Cortex of kidney (tissue), 1 donor: ENCODE measurements around the gene IGSF9B.

Experiments
- DNase-seq: peaks from one replicate; lab custom pipeline; 2025; lab: John Stamatoyannopoulos, UW

The IGSF9B gene

GRCh38 chr11:133955945-133956421, 785 bp downstream of the IGSF9B start:
- DNase-seq: no peak

DNA sequence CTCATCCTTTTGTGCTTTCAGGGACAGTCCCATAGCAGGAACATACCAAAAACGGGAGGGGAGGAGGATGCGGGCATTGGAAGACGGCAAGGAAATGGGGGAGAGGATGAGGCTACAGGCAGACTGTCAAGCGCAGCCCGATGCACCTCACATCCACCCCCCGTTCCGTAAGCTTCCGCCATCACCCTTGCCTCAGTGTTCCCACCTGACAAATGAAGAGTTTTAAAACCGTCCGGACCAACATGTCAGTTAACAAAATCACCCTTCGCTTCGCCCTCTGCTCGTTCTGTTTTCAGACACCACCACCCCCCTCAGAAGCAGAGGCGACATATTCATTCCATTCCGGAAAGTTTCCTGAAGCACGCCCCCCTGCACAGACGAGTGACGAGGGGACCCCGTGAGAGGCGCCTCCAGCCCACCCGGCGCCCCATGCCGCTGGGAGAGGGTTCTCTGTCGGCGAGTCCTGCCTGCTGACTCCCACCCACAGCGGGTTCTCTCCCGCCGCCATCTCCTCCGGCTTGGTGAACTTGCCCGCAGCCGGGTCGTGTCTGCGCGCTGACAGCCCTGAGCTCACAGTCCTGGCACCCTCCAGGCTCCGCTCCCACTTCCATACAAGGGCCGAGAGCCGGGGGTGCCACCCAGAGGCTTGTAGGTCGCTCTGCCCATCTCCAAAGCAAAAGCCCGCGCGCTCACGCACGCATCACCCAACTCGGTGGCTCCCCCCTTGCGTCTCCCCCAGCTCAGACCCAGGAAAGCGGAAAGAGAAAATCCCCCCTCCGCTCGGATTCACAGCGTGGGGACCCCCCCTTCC, 1.5 kb downstream of the IGSF9B start:
- no peak for DNase-seq

- no peak for DNase-seq
Measured at GRCh38 chr11:133953999-133954398, 2.8 kb downstream of the IGSF9B start.

DNA sequence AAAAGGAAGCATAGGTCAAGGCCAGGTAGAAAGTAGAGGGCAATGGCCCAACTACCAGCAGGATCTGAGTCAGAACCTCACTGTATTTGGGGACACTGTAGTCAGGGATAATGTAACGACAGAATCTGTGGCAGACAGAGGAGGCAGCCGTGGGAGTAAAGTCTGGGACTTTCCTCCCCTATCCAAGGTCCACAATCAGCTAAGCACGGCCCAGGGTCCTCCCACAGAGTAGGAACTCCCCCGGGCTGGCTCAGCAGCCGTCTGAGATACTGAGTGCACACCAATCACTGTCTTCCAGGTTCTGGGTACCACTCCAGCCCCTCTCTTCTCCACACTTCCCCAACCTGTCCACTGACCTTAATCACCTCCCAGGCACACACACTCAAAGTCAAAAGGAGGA, 3.2 kb downstream of the IGSF9B start:
- DNase-seq: no peak

DNA sequence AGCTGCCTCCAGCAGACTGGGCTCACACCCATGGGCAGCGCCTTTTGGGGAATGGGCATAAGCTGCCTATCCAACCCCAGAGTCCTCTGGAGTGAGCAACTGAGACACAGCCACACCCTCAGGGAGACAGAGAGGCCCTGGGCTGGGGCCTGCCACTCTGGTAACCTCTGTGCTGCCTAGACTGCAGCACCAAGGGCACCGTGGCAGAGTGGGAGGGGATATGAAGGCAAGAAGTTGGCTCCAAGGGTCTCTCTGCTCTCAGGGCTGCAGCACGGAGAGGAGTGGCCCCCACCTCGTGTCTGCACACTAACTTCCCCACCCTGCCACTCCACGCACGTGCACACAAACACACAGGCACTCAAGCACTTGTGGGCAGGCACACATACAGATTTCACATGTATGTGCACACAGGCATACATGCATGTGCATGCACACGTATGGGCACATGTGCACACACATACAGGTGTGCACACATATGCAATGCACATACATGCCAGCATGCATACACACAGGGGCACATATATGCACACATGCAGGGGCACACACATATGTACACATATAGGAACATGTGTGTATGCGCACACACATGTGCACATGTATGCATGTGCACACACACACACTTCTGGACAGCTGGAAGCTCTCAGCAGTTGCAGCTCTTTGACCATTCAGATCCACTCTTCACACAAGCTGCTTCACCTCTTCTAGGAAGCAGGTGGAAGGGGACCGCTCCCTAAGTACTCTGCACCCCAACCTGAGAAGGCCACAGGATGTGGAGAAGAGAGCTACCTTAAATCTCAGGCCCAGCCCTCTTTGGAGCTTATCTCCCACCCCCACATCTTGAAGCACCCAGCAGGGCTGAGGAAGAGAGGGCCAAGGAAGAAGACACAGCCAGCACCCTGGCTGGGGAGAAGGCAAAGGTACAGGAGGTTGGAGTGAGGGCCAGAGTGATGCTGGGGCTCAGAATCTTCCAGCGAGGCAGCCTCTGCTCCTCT, 4.3 kb downstream of the IGSF9B start:
- DNase-seq: no peak

- no peak for DNase-seq
Measured at GRCh38 chr11:133951327-133952198, 5.2 kb downstream of the IGSF9B start.

- no peak for DNase-seq
Measured at GRCh38 chr11:133950874-133951326, 5.9 kb downstream of the IGSF9B start.

DNA sequence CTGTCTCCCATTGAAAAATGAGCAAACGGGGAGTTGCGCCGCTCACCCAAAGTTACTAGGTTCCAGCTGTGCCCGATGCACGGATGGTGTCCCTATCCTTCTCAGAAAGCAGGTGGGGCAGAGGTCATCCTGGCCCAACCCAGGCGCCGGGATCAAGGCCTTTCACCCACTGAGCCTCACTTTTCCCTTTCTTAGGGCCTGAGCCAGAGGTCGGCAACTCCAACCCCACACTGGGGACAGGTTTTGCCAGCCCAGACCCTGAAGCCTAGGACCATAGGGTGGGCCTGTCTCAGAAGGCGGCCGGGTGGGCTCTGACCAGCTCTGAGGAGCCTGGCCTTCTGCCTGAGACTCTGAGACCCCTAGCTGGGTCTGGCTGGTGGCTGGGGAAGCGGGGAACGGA, 6.3 kb downstream of the IGSF9B start:
- DNase-seq: no peak

DNA sequence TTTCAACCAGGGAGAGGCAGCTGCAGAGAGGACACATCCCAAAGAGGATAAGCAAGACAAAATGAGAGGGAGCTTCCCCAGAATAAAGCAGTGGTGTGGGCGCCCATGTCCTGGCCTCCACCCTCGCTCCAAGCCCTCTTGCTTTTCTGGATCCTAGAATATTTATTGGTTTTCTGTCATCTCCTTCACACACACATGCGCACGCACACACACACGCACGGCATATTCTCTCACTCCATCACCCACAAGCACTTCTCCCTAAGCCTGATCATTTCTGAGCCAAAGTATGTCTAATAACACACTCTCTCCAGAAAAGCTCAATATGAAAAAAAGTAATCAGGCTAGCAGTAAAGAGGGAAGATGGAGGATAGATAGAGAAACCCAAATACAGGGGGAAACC, 7.6 kb downstream of the IGSF9B start:
- DNase-seq: no peak

DNA sequence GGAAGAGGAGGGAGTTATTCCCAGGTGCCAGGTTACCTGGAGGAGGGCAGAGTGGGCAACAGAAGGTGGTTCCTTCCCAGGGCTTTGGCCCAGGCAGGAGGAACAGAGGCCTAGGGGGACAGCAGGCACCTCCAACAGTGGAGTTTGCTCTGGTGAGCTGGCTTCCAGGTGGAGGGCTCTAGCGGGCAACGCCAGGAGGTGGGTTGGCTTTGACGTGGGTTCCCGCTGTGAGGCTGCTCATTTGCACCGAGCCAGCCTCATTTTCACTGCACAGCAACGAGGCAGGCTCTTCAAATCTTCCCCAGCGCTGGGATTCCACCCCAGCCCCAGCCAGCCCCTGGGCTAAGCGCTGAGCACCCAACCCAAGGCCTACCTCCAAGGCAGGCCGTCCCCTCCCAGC, 8.1 kb downstream of the IGSF9B start:
- no peak for DNase-seq

GRCh38 chr11:133947321-133947756, 9.4 kb downstream of the IGSF9B start:
- DNase-seq: no peak

GRCh38 chr11:133946541-133947318, 10.0 kb downstream of the IGSF9B start:
- no peak for DNase-seq

DNA sequence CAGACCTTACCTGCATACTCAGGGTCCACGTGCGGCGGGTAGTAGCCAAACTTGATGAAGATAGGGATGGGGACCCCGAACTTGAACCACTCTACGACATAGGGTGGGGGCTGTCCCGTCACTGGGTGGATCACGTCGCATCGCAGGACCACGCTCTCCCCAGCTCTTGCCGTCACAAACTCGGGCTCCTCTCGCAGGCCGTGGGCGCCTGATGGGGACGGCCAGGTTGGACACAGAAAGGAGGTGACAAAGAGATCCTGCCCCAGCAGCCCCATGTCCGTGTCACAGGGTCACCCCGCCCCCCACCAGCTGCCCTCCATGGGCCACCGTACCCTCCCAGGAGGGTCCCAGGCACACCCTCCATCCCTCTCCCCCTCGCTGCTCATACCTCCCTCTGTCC, 10.7 kb downstream of the IGSF9B start:
- DNase-seq: no peak

DNA sequence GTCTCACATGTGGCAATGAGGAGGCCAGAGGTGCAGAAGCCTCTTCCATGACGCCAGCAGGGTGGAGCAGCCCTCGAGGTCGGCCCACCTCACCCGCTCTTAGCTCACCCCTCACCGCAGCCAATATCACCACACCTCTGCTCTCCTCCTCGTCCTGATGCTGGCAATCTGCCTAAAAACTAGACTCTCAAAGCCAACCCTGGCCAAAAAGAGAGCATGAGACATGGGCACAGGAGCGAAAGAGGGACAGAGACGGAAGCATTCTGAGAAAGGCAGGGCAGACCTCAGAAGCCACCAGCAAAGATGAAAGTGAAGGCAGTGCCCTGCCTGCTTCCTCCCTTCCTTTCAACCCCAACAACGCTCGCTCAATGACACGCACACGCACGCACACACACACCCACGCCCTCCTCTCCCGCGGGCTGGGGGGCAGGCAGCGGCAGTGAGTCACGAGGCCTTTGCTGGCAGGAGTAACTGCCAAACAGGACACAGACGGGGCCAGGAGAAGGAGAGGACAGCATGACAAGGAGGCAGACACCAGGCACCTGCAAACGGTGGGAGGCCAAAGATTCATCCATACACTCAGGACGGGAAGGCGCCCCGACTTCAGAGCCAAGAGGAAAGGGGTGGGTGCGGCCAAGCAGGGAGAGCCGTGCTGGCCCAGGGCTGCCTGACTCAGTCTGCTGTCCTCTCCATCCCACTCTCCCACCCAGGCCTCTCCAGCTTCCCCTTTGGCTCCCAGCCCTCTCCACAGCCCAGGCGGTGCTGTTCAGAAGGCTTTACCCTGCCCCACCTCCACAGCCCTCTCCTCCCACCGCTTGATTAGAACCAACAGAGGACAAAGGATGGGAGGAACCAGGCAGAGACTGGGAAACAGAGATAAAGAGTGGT, 11.4 kb downstream of the IGSF9B start:
- DNase-seq: no peak

- DNase-seq: no peak
Measured at GRCh38 chr11:133943950-133944698, 12.6 kb downstream of the IGSF9B start.

- DNase-seq: no peak
Measured at GRCh38 chr11:133942577-133942976, 14.2 kb downstream of the IGSF9B start.

DNA sequence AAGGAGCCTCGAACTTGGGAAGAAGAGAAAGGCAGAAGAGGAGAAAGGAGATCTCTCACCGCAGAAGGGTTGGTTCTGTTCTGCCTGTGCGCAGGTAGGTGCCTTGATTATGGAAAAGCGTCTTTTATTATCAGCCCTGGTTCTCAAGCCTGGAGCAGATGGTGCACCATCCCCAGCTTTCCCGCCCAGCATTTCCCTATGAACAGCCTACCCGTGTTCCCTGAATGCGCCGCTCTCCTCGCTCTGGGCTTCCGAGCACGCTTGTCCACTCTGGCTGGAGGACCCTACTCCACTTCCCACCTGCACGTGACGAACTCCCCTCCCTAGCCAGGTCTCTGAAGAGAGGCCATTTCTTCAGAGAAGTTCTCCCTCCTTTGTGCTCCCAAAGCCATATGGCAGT, 15.2 kb downstream of the IGSF9B start:
- no peak for DNase-seq

GRCh38 chr11:133940034-133940433, 16.7 kb downstream of the IGSF9B start:
- no peak for DNase-seq

- no peak for DNase-seq
Measured at GRCh38 chr11:133939558-133939957, 17.2 kb downstream of the IGSF9B start.
